OCI-LY3 (cell line): ENCODE measurements around the gene CRACR2B.
A peak's percentile ranks its signal among the peaks of the same experiment; 100 is the strongest.

Source experiments
- CTCF ChIP-seq: fragments of 200-600, 300-600 bp; sonication (generic); IDR thresholded peaks from 2 replicates; pipeline ENCODE4 v1.5.1; 2014; ENCODE audit warnings: antibody characterized with exemption, low read length, low read depth
- EZH2phosphoT487 ChIP-seq: fragments of 200-600 bp; shearing (Covaris generic); IDR thresholded peaks from 2 replicates; pipeline ENCODE4 v1.6.1; 2018; ENCODE audit warnings: antibody characterized with exemption, mixed run types, low read depth

GRCh38 chr11:798093-798713, 29.5 kb upstream of the CRACR2B start, which contains the start of gene SLC25A22:
- TF ChIP-seq CTCF (peak; percentile 62), EZH2phosphoT487 (no peak)
